GM23338 (cell line): ENCODE data around the gene SRP72. TPM values are rescaled to one million over a fixed set of nuclear protein-coding genes. Genes with fewer than 3 reads are reported as not detected.

ENCODE experiments used
- ATAC-seq: fragments of 200-7000 bp; cut with Tn5 transposase; 3 replicates; pipeline ENCODE4 v1.9.1; 2020
- DNase-seq: peaks from one replicate; pipeline ENCODE4 v3.0.0-alpha.2; 2015; ENCODE audit warnings: low spot score
- H2AFZ ChIP-seq: fragments of 200-600 bp; sonication (generic); 2 replicates; pipeline ENCODE4 v1.8.0; 2016; ENCODE audit warnings: antibody characterized with exemption, mild to moderate bottlenecking, moderate library complexity
- H3F3A ChIP-seq: fragments of 200-600 bp; sonication (generic); replicated peaks from 2 replicates; pipeline ENCODE4 v1.8.0; 2017; ENCODE audit warnings: antibody characterized with exemption, mixed run types, low read depth
- H3K27ac ChIP-seq: fragments of 200-600 bp; sonication (generic); 2 replicates; pipeline ENCODE4 v1.6.1; 2016; ENCODE audit warnings: low read depth
- H3K27me3 ChIP-seq: fragments of 200-600 bp; sonication (generic); 2 replicates; pipeline ENCODE4 v1.8.0; 2016; ENCODE audit warnings: mild to moderate bottlenecking, mixed run types, moderate library complexity; ENCODE audit not compliant: insufficient read depth
- H3K36me3 ChIP-seq: fragments of 200-600 bp; sonication (generic); 2 replicates; pipeline ENCODE4 v1.8.0; 2016; ENCODE audit warnings: mild to moderate bottlenecking; ENCODE audit not compliant: insufficient read depth
- H3K4me1 ChIP-seq: fragments of 200-600 bp; sonication (generic); 2 replicates; pipeline ENCODE4 v1.8.0; 2016; ENCODE audit warnings: mild to moderate bottlenecking, moderate library complexity; ENCODE audit not compliant: insufficient read depth
- H3K4me2 ChIP-seq: fragments of 200-600 bp; sonication (generic); 2 replicates; pipeline ENCODE4 v1.7.1; 2017; ENCODE audit warnings: mixed run types
- H3K4me3 ChIP-seq: fragments of 200-600 bp; sonication (generic); 2 replicates; pipeline ENCODE4 v1.6.1; 2016; ENCODE audit warnings: mixed run types
- H3K79me2 ChIP-seq: fragments of 200-600 bp; sonication (generic); replicated peaks from 2 replicates; pipeline ENCODE4 v1.8.0; 2017; ENCODE audit warnings: mild to moderate bottlenecking; ENCODE audit not compliant: insufficient read depth
- H3K9me2 ChIP-seq: fragments of 200-600 bp; sonication (generic); 2 replicates; pipeline ENCODE4 v1.8.0; 2017; ENCODE audit not compliant: insufficient read depth
- H4K20me1 ChIP-seq: fragments of 200-600 bp; sonication (generic); replicated peaks from 2 replicates; pipeline ENCODE4 v1.8.0; 2017; ENCODE audit warnings: mild to moderate bottlenecking; ENCODE audit not compliant: insufficient read depth
- H3K27ac Mint-ChIP-seq: 2 replicates; pipeline ENCODE4 v1.8.0; 2020; ENCODE audit warnings: inconsistent platforms, mild to moderate bottlenecking, moderate library complexity, mixed read lengths
- H3K27me3 Mint-ChIP-seq: 3 replicates; pipeline ENCODE4 v1.8.0; 2022; ENCODE audit warnings: low read depth, mild to moderate bottlenecking, moderate library complexity, mixed read lengths, inconsistent platforms; ENCODE audit not compliant: insufficient read depth, poor library complexity
- H3K36me3 Mint-ChIP-seq: 3 replicates; pipeline ENCODE4 v1.8.0; 2021; ENCODE audit warnings: low read depth, mild to moderate bottlenecking, inconsistent platforms, moderate library complexity, mixed read lengths
- H3K4me1 Mint-ChIP-seq: 3 replicates; pipeline ENCODE4 v1.8.0; 2020; ENCODE audit warnings: mild to moderate bottlenecking, inconsistent platforms, mixed read lengths
- H3K4me3 Mint-ChIP-seq: 3 replicates; pipeline ENCODE4 v1.8.0; 2021; ENCODE audit warnings: moderate library complexity, mild to moderate bottlenecking, inconsistent platforms, mixed read lengths
- H3K9me3 Mint-ChIP-seq: 3 replicates; pipeline ENCODE4 v1.8.0; 2020; ENCODE audit warnings: moderate library complexity, mild to moderate bottlenecking, inconsistent platforms, mixed read lengths
- CREB1 ChIP-seq: fragments of 250-450 bp; sonication (Bioruptor Pico); IDR thresholded peaks from 2 replicates; pipeline ENCODE4 v1.5.0; 2020; ENCODE audit warnings: low read depth, mild to moderate bottlenecking, moderate library complexity
- CTCF ChIP-seq, 2 experiments: fragments of 200-600 bp in 1 of 2; sonication (generic) in 1 of 2; conservative IDR thresholded peaks; 2 replicates each; pipeline versions ENCODE4 v1.5.1 to v1.6.1; 2016 to 2017; ENCODE audit warnings: antibody characterized with exemption in 2 of 2, low read depth in 2 of 2, mild to moderate bottlenecking in 2 of 2, moderate library complexity in 1 of 2
- ETS1 ChIP-seq: IDR thresholded peaks from 2 replicates; pipeline ENCODE4 v1.6.1; 2016; ENCODE audit warnings: antibody characterized with exemption
- EZH2 ChIP-seq: fragments of 200-600 bp; sonication (generic); IDR thresholded peaks from one replicate; pipeline ENCODE4 v1.8.0; 2017; ENCODE audit warnings: antibody characterized with exemption, mild to moderate bottlenecking, low read depth; ENCODE audit not compliant: unreplicated experiment
- EZH2phosphoT487 ChIP-seq: fragments of 200-600 bp; sonication (generic); IDR thresholded peaks from one replicate; pipeline ENCODE4 v1.8.1; 2018; ENCODE audit warnings: antibody characterized with exemption; ENCODE audit not compliant: unreplicated experiment
- JUNB ChIP-seq: IDR thresholded peaks from one replicate; pipeline ENCODE4 v1.6.1; 2016; ENCODE audit warnings: antibody characterized with exemption; ENCODE audit not compliant: unreplicated experiment
- NANOG ChIP-seq: IDR thresholded peaks from 2 replicates; pipeline ENCODE4 v1.6.1; 2016; ENCODE audit warnings: antibody characterized with exemption, borderline replicate concordance
- POLR2AphosphoS5 ChIP-seq: IDR thresholded peaks from 2 replicates; pipeline ENCODE4 v1.6.1; 2016; ENCODE audit warnings: antibody characterized with exemption, low read depth
- STAT1 ChIP-seq: IDR thresholded peaks from one replicate; pipeline ENCODE4 v1.6.1; 2016; ENCODE audit warnings: antibody characterized with exemption; ENCODE audit not compliant: unreplicated experiment
- polyA plus RNA-seq: library from polyadenylated mRNA; unstranded; fragments of >200 nt; fragmentation: Nextera tagmentation; extraction: Ambion mirVana; gene quantifications from 2 replicates; pipeline ENCODE4 v1.2.1, GENCODE V29; 2016
- total RNA-seq: library from RNA; depleted of rRNA; stranded (reverse); fragments of >200 nt; shearing (Covaris generic); gene quantifications from 2 replicates; pipeline ENCODE4 v1.2.3, GENCODE V29; 2014
- TF ChIP-seq, protein P1 (sequence below): fragments of 250-450 bp; sonication (Bioruptor Pico); IDR thresholded peaks from 2 replicates; pipeline ENCODE4 v1.5.0; 2020; ENCODE audit warnings: mild to moderate bottlenecking, moderate library complexity

Gene SRP72
- total and polyA plus RNA-seq, 2 experiments from 2014 or later: 84.6 to 174 TPM

GRCh38 chr4:56531149-56531770 is 63.8 kb downstream of the SRP72 start:
- no peaks in the 10 kb centered on the region for H3K36me3 ChIP-seq
- TF ChIP-seq, protein P1, sequence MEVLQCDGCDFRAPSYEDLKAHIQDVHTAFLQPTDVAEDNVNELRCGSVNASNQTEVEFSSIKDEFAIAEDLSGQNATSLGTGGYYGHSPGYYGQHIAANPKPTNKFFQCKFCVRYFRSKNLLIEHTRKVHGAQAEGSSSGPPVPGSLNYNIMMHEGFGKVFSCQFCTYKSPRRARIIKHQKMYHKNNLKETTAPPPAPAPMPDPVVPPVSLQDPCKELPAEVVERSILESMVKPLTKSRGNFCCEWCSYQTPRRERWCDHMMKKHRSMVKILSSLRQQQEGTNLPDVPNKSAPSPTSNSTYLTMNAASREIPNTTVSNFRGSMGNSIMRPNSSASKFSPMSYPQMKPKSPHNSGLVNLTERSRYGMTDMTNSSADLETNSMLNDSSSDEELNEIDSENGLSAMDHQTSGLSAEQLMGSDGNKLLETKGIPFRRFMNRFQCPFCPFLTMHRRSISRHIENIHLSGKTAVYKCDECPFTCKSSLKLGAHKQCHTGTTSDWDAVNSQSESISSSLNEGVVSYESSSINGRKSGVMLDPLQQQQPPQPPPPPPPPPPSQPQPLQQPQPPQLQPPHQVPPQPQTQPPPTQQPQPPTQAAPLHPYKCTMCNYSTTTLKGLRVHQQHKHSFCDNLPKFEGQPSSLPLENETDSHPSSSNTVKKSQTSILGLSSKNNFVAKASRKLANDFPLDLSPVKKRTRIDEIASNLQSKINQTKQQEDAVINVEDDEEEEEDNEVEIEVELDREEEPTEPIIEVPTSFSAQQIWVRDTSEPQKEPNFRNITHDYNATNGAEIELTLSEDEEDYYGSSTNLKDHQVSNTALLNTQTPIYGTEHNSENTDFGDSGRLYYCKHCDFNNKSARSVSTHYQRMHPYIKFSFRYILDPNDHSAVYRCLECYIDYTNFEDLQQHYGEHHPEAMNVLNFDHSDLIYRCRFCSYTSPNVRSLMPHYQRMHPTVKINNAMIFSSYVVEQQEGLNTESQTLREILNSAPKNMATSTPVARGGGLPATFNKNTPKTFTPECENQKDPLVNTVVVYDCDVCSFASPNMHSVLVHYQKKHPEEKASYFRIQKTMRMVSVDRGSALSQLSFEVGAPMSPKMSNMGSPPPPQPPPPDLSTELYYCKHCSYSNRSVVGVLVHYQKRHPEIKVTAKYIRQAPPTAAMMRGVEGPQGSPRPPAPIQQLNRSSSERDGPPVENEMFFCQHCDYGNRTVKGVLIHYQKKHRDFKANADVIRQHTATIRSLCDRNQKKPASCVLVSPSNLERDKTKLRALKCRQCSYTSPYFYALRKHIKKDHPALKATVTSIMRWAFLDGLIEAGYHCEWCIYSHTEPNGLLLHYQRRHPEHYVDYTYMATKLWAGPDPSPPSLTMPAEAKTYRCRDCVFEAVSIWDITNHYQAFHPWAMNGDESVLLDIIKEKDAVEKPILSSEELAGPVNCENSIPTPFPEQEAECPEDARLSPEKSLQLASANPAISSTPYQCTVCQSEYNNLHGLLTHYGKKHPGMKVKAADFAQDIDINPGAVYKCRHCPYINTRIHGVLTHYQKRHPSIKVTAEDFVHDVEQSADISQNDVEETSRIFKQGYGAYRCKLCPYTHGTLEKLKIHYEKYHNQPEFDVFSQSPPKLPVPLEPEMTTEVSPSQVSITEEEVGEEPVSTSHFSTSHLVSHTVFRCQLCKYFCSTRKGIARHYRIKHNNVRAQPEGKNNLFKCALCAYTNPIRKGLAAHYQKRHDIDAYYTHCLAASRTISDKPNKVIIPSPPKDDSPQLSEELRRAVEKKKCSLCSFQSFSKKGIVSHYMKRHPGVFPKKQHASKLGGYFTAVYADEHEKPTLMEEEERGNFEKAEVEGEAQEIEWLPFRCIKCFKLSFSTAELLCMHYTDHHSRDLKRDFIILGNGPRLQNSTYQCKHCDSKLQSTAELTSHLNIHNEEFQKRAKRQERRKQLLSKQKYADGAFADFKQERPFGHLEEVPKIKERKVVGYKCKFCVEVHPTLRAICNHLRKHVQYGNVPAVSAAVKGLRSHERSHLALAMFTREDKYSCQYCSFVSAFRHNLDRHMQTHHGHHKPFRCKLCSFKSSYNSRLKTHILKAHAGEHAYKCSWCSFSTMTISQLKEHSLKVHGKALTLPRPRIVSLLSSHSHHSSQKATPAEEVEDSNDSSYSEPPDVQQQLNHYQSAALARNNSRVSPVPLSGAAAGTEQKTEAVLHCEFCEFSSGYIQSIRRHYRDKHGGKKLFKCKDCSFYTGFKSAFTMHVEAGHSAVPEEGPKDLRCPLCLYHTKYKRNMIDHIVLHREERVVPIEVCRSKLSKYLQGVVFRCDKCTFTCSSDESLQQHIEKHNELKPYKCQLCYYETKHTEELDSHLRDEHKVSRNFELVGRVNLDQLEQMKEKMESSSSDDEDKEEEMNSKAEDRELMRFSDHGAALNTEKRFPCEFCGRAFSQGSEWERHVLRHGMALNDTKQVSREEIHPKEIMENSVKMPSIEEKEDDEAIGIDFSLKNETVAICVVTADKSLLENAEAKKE (CRISPR knock-in tag): no peak
- TF ChIP-seq CTCF (conservative IDR thresholded peaks at IDR 0.05; ENCODE audit: low read depth in 2 of 2): no peak
- no peak for TF ChIP-seq POLR2AphosphoS5
- no peak for TF ChIP-seq JUNB
- TF ChIP-seq STAT1: no peak
- TF ChIP-seq CREB1: no peak
- no peak for TF ChIP-seq EZH2
- no peak for TF ChIP-seq EZH2phosphoT487
- TF ChIP-seq NANOG: no peak
- no peak for TF ChIP-seq ETS1
- H3K9me3 Mint-ChIP-seq: no peaks in the 10 kb centered on the region
- H4K20me1 ChIP-seq: peaks cover 4% of the 10 kb centered on the region; the same call in 1 of the 2 replicates
- peak overlapping the region; percentile 85 for H3K4me3 ChIP-seq
- no peak; the same call in 2 of the 3 replicates for ATAC-seq
- peaks cover 55% of the 10 kb centered on the region for H3K27me3 ChIP-seq
- peak overlapping the region; percentile 99 for H2AFZ ChIP-seq
- H3K27ac Mint-ChIP-seq: no peak overlapping the region
- 0 out of 2 replicates have a peak, but pooled peaks cover 5% of the 10 kb centered on the region for H3K4me1 ChIP-seq
- H3K79me2 ChIP-seq: no peaks in the 10 kb centered on the region
- H3K27me3 Mint-ChIP-seq: peaks cover 3% of the 10 kb centered on the region
- no peaks in the 10 kb centered on the region for H3K9me2 ChIP-seq
- no peaks in the 10 kb centered on the region for H3K36me3 Mint-ChIP-seq
- H3K27ac ChIP-seq: no peak overlapping the region
- no peaks in the 10 kb centered on the region for H3F3A ChIP-seq
- H3K4me3 Mint-ChIP-seq: no peak overlapping the region
- H3K4me1 Mint-ChIP-seq: no peaks in the 10 kb centered on the region; the same call in 2 of the 3 replicates
- peak; percentile 23 for DNase-seq
- peak overlapping the region; percentile 97 for H3K4me2 ChIP-seq
